ENCODE data around the gene DNAH17.

The DNAH17 gene, protein sequence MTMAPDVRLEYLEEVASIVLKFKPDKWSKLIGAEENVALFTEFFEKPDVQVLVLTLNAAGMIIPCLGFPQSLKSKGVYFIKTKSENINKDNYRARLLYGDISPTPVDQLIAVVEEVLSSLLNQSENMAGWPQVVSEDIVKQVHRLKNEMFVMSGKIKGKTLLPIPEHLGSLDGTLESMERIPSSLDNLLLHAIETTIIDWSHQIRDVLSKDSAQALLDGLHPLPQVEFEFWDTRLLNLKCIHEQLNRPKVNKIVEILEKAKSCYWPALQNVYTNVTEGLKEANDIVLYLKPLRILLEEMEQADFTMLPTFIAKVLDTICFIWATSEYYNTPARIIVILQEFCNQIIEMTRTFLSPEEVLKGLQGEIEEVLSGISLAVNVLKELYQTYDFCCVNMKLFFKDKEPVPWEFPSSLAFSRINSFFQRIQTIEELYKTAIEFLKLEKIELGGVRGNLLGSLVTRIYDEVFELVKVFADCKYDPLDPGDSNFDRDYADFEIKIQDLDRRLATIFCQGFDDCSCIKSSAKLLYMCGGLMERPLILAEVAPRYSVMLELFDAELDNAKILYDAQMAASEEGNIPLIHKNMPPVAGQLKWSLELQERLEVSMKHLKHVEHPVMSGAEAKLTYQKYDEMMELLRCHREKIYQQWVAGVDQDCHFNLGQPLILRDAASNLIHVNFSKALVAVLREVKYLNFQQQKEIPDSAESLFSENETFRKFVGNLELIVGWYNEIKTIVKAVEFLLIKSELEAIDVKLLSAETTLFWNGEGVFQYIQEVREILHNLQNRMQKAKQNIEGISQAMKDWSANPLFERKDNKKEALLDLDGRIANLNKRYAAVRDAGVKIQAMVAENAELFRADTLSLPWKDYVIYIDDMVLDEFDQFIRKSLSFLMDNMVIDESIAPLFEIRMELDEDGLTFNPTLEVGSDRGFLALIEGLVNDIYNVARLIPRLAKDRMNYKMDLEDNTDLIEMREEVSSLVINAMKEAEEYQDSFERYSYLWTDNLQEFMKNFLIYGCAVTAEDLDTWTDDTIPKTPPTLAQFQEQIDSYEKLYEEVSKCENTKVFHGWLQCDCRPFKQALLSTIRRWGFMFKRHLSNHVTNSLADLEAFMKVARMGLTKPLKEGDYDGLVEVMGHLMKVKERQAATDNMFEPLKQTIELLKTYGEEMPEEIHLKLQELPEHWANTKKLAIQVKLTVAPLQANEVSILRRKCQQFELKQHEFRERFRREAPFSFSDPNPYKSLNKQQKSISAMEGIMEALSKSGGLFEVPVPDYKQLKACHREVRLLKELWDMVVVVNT (N-terminal part only)

DNA sequence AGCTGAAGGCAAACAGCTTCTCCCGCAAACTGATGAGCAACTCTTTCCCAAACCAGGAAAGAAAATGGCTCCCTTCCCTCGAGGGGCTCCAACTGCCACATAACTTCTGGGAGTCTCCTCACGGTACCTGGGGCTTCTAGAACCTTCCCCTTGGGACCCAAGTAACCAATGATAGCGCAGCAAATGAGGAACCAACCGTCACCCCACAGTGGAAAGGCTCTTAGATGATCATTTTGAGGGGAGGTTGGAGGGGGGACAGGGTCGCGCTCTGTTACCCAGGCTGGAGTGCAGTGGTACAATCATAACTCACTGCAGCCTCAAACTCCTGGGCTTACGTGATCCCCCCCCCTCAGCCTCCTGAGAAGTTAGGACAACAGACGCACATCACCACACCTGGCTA is at the start of gene DNAH17:
DNAH17 (minus strand) TSS at position 101 of the 400 bp plus-strand sequence. CDS start 2,339 bp downstream, outside the sequence.
- DNase-seq, result no peak

DNA sequence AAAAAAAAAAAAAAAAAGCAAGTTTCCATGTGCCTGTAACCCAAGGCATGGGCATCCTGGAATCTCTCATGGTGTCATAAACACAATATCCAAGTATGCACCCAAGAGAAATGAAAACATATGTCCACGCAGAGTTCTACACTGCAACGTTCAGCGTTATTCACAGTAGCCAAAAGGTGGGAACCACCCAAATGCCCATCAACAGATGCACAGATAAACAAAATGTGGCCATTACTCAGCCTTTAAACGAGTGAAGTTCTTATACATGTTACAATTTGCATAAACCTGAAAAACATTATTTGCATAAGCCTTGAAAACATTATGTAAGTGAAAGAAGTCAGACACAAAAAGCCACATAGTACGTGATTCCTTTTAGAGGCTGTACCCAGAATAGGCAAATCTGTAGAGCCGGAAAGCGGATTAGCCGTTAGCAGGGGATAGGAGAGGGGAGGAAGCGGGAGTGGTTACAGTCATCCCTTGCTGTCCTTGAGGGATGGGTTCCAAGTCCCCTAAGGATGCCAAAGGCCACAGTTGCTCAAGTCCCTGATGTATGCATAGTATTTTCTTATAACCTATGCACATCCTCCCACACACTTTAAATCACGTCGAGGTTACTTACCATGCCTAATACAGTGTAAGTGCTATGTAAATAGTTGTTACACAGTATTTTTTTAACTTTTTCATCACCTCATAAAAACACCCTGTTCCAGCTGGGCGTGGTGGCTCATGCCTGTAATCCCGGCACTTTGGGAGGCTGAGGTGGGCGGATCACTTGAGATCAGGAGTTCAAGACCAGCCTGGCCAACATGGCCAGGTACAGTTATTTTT is 47.3 kb upstream of the DNAH17 start:
- DNase-seq, result no peak

DNA sequence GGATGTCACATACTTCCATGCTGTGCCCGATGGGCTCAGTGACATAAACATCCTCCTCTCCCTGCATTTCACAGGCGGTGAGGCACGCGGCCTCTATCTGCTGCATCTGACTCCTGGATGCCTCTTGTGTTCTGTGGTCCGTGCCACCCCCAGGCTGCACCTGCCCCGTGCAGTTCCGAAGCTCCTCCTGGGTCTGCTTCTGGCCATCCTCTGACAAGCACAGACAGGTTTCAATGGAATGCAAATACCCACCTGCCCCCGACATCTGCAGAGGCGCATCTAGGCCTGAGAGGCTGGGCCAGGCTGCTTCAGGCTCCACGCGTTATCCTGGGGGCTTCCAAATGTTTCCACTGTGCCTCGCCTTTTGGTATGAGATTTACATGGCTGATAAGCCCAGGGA is 46.3 kb upstream of the DNAH17 start:
- DNase-seq, result no peak

DNA sequence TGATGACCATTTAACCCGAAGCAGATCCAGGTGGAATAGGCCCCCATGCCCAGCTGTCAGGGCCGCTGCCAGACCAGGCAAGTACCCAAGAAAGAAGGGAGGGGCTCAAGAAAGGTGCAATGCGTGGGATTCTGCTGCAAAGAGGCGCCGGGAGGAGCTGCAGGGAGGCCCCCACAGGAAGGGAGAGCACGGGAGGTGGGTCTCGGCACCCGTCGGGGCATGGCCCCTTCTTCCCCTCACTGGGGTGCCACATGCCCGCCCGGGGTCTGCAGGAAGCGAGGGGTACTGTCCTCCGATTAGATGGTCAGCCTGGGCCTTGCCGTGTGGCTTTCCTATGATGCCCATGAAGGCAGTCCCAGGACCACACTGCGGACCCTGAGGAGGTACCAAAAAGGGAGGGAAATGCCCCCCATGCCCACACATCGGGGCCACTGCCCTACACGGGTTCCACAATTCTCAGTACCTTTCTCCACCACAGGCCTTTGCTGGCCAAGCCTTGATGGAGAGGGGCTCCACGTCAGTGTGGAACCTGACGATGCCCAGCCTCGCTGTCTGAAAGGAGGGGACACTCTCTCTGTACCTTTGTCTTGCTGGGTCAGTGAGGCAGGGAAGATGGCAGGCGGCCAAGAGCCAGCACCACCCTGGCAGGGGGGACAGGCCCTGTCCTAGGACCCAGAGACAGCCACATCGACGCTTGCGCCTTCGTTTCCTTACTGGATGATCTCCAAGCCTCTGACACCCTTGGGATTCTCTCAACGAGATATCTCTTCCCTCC is 45.5 kb upstream of the DNAH17 start:
- DNase-seq, result no peak

DNA sequence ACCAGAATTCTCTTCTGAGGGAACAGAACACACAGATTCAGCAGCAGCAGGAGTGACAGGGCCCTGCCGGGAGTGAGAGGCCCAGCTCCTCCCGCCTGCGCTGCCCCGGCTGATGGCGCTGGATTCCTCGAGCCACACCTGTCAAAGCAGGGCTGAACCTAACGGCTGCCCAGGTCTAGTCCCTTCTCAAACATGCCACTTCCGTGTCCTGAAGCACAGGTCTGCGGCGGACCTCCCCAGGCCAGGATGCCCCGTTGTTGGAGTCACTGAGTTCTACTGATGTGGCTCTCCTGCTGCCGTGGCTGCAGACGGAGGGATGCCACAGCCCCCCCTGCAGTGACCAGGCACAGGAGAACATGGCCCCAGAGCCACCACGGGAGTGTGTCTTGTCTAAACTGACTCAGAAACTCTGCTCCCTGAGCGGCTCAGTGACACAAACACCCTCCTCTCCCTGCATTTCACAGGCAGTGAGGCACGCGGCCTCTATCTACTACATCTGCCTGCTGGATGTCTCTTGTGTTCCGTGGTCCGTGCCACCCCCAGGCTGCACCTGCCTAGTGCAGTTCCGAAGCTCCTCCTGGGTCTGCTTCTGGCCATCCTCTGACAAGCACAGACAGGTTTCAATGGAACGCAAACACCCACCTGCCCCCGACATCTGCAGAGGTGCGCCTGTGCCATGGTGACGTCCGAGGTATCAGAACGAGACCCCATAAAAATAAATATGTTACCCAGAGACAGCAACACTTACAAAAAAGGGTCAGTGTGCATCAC is 44.7 kb upstream of the DNAH17 start:
- no peak for DNase-seq

DNA sequence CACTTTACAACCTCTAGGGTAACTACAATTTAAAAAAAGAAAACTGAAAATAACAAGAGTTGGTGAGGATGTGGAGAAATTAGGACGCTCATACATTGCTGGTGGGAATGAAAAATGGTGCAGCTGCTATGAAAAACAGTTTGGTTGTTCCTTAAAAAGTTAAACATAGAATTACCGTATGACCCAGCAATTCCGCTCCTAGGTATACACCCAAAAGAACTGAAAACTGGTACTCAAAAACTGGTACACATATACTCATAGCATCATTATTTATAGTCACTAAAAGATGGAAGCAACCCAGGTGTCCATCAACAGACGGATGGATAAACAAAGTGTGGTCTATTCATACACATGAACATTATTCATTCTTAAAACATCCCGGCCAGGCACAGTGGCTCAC is 42.9 kb upstream of the DNAH17 start:
- DNase-seq, result no peak

DNA sequence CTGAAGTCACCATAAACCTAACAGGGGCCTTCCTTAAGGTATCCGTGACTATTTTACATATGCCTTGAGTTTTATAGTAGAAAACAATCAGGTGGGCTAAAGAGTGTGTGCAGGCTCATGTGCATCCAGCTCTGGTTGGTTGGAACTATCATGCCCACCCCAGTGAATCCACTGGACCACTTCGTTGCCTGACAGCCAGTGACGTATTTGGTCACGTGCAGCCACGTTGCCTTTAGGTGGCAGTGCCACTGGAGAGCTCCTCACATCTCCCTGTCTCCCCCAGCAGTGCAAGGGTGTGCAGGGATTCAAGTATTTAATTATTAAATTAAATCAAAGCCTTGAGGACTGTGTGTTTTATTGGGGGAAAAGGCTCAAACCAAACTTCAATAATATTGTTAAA is 42.1 kb upstream of the DNAH17 start:
- no peak for DNase-seq

DNA sequence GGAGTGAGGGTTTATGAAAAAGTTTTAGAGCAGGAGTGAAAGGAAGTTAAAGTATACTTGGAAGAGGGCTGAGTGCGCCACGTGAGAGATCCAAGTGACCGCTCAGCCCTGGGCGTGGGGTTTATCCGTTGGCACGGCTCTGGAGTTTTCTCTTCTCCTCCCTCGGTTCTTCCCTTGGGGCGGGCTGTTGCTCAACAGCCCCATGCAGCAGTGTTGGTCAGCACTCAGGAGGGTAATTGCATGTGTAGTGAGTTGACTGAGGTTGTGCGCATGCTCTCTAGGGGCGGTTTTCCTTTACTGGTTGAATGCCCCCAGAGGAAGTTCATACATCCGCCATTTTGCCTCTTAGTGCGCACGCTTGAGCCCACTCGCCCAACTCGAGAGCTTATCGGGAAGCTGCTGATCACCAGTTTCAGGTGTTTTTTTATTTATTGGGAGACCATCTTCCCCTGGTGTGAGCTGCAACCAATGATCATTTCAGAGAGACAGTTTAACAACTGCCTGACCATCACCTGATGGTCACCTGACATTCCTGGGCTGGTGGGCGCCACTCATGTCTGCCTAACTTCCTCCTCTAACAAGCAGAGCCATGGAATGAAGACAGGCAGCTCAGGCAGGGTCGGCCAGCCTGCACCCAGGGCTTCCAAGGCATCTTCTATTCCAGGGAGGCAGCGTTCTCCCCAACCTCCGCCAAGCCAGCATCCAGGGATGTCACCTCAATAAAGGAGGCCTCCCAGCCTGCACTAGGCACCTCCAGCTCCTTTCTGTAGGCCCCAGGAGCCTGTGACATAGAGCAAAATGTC is 41.3 kb upstream of the DNAH17 start:
- no peak for DNase-seq

DNA sequence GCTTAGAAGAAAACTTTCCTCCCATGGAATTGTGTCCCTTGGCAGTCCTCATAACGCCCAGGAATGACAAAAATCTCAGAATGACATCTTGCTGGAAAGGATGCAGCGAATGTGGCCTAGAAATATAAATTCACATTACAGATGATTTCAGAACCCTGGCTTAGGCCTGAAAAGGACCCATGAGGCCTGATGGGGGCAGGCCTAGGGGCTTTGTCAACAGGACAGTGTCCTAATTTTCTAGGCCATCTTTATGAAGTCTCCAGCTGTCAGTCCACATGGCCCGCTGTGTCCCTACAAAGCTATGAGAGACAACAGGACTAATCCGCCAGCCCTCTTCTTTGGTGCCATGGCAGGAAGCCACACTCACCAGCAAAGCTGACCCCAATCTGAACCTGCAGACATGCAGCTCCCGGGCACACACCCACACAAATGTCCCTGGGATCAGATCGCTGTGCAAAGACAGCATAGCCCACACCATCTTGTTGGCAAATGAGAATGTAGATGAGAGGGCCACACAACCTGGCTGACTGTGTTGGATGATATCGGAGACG is 40.4 kb upstream of the DNAH17 start:
- DNase-seq, result no peak

DNA sequence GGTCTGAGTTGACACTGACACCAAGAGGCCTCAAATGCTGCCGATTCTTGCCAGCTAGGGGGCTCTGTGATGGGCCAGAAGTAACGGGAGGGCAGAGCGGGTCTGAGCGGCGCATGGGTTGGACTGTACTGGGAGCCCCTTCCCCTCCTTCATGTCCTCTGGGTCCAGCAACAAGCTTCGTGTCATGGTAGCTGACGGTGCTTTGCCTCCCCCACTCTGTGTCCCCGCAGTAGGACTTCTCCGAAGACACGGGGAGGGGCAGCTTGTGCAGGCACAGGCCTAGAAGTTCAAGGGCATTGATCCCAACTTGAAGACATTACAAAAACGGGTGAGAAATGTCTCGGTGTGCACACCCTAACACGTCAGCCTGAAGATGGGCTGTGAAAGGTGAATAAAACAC is 39.8 kb upstream of the DNAH17 start:
- DNase-seq, result no peak

DNA sequence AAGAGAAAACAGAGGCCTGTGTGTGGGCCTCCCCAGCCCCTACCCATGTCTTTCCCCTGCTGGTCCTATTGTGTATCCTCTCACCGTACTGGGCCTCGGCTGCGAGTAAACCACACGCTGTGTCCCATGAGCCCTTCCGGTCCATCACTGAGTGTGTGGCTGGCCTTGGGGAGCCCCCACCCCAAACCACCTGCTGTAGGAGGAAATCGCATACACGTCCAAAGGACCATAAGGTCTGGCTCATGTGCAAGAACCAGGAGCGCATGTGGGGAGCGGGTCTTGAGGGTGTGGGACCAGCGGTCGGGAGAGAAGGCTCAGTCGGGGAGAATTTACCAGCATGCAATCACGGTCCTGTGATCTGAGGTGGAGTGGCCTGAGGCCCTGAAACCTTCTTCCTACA is 38.4 kb upstream of the DNAH17 start:
- DNase-seq, result no peak

DNA sequence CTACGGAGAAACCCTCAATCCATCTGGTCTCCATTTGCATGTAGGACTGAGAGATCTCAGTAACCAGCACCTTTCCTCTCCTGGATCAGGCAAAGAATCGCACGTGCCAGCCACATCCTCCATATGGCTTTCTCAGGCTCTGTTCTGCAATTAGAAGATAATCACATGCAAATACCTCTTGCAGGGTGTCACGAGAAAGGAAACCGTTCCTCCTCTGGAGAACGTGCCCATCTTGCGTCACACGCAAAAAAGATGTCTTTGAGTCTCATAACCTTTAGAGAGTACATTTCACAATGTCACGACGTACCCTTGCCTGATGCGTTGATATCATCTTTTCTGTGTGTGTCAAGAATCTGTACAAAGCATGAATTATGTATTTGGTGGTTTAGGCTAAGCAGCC is 36.2 kb upstream of the DNAH17 start:
- DNase-seq, result no peak

DNA sequence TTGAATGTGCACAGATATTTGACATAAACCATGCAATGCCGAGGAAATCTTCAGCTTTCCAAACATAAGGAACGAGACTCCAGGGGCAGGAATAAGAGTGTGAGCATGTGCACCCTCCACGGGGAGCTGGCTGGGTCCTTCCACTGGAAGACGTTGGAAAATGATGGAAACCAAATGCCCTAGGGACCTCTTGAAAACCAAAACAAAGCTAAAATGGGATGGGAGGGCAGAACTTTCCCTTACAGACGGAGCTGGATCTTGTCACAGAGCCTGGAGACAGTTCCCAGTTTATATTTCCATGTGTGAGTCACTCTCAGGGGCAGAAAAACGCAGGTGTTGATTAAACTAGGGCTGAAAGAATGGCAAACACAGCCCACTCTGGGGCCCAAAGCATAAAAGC is 34.4 kb upstream of the DNAH17 start:
- DNase-seq, result no peak

DNA sequence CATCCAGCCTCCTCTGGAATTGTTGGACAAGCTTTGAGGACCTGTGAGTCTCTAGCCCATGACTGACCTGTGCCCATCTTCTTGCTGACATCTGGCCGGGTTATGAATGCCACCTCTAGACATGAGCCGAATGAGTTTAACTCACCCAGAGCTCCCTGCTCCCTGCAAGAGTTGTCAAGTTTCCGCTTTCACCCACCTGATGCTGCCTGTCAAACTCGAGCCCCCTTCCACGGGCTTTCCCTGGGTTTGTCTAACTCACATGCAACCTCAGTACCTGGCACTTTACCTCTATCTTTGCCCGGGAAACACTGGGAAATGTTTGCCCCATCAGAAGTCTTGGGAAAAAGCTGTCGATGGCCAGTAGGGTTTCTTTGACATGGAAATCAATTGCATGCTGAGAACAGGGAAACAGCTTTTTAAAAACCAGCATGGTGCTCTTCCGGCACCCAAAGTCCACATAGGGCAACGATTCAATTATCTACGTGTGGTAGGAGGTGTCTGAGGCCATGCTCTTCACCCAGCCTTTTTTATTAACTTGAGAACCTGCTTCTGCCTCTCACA is 33.8 kb upstream of the DNAH17 start:
- no peak for DNase-seq

DNA sequence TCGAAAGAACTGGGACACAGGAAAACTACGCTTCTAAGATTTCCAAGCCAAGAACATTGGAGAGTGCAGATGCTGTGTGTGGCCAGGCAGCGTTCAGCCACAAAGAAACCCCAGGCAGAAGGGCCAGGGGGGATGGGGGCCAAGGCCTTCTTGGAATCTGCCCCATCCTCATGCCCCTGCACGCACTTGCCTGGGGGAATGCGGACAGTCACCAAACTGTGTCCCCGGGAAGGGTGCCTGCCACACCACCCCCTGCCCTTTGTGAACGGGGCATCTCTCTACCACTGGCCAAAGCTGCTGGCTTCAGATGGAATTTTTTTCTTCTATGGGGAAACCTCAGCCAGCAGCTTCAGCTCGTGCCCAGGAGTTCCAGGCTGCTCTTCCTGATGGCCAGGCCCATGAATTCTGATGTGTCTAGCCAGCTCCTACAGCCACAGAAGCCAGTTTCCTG is 32.0 kb upstream of the DNAH17 start:
- no peak for DNase-seq

DNA sequence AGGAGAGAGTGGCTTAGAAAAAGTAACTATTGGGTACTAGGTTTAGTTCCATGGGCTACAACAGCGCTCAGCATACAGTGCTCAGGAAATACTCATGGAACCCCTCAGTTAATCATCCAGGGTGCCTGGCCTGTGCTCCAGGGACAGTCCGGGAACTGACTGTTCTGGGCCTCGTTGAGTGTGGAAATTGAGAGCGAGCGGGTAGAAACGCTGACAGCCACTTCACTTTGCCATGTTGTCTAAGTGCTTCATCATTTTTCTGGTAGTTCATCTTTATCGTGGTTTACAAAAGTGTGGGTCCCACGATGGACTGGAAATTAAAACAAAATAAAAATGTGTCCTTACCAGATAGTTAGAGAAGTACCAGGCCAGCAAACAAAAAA is 31.6 kb upstream of the DNAH17 start:
- no peak for DNase-seq

DNA sequence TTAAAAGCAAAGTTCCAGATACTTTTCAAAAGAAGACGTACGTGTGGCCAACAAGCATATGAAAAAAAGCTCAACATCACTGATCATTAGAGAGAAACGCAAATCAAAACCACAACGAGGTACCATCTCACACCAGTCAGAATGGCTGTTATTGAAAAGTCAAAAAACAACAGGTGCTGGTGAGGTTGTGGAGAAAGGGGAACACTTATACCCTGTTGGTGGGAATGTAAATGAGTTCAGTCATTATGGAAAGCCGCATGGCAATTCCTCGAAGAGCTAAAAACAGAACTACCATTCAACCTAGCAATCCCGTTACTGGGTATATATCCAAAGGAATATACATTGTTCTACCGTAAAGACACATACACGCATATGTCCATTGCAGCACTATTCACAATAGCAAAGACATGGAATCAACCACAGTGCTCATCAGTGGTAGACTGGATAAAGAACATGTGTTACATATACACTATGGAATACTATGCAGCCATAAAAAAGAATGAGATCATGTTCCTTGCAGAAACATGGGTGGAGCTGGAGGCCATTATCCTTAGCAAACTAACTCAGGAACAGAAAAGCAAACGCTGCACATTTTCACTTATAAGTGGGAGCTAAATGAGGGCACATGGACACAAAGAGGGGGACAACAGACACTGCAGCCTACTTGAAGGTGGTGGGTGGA is 31.1 kb upstream of the DNAH17 start:
- no peak for DNase-seq

DNA sequence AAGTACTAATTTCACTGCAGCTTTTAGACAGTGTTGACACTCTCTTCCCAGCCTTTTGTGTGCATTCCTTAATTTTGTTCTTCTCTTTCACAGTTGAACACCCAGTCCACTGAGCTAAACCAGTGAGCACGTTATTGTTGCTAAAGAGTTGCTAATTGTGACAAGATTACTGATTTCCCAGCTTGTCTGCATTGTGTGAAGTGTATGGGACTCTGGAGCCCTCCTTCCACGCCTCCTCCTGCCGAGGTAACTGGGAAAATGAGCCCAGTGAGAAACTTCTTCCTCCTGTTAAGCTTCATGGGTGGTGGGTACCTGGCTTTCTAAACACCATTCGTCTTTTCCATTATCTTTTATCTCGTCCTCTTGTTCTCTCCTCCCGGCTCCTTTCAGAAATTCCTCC is 29.8 kb upstream of the DNAH17 start:
- DNase-seq, result no peak
